SHP77 (cell line): Measurements from ENCODE around the gene MYL6B.
"Not testable (repeated sequence)": the region's sequence is repeated elsewhere in the genome, so short reads cannot be mapped to it uniquely, and the experiment has no call there.

Experiments
- DNase-seq, 2 experiments: peaks; one replicate each; lab custom pipeline; 2025; lab: John Stamatoyannopoulos, UW

Gene MYL6B

GRCh38 chr12:56165369-56165768, 13.0 kb downstream of the MYL6B start:
- no peak for DNase-seq

- no peak for DNase-seq
Observed at GRCh38 chr12:56169229-56169759, 16.9 kb downstream of the MYL6B start.

GRCh38 chr12:56172839-56173238, 20.5 kb downstream of the MYL6B start:
- DNase-seq, result no peak

- no peak for DNase-seq
Observed at GRCh38 chr12:56178347-56178746, 26.0 kb downstream of the MYL6B start.

GRCh38 chr12:56186957-56187356, 34.6 kb downstream of the MYL6B start:
- no peak for DNase-seq

- no peak for DNase-seq
Observed at GRCh38 chr12:56188131-56188777, 35.9 kb downstream of the MYL6B start.

GRCh38 chr12:56188778-56189098, 36.4 kb downstream of the MYL6B start:
- DNase-seq, result no peak

GRCh38 chr12:56189099-56189917, 36.9 kb downstream of the MYL6B start, which contains the start of gene SMARCC2:
Gene SMARCC2 (minus strand): TSS chr12:56189483. CDS start chr12:56189461, 22 bp downstream.
- peak; percentile 78 to 87 for DNase-seq

GRCh38 chr12:56189918-56190694, 37.7 kb downstream of the MYL6B start:
- peak; percentile 77 to 86 for DNase-seq

GRCh38 chr12:56190695-56191155, 38.3 kb downstream of the MYL6B start:
- peak in 1 of 2 experiments; percentile 13 for DNase-seq

GRCh38 chr12:56192582-56192981, 40.2 kb downstream of the MYL6B start:
- DNase-seq, result no peak

- peak; percentile 82 to 91 for DNase-seq
Observed at GRCh38 chr12:56193025-56193578, 40.7 kb downstream of the MYL6B start.

GRCh38 chr12:56196818-56197550, 44.6 kb downstream of the MYL6B start:
- not testable (repeated sequence) for DNase-seq

GRCh38 chr12:56197921-56198635, 45.7 kb downstream of the MYL6B start:
- no peak for DNase-seq

- no peak for DNase-seq
Observed at GRCh38 chr12:56198836-56199235, 46.4 kb downstream of the MYL6B start.

GRCh38 chr12:56202366-56202765, 50.0 kb downstream of the MYL6B start:
- no peak for DNase-seq

GRCh38 chr12:56202838-56203237, 50.5 kb downstream of the MYL6B start:
- DNase-seq, result no peak

GRCh38 chr12:56204275-56204674, 51.9 kb downstream of the MYL6B start:
- no peak for DNase-seq

- no peak for DNase-seq
Observed at GRCh38 chr12:56205445-56205844, 53.1 kb downstream of the MYL6B start.

GRCh38 chr12:56206452-56207166, 54.2 kb downstream of the MYL6B start:
- DNase-seq, result peak; percentile 45 to 65
